H9 (cell line): Measurements from ENCODE around the gene RNASE8. TPM values are rescaled to one million over a fixed set of nuclear protein-coding genes. Genes with fewer than 3 reads are reported as not detected.
A peak's percentile ranks its signal among the peaks of the same experiment; 100 is the strongest.

Experiments
- DNase-seq: peaks from one replicate; pipeline ENCODE4 v3.0.0-alpha.2; 2017
- H2AFZ ChIP-seq: one replicate; pipeline ENCODE4 v1.6.1; 2013; ENCODE audit warnings: mild to moderate bottlenecking, low read length, control low read depth, moderate library complexity
- H2AK5ac ChIP-seq: 2 replicates; pipeline ENCODE4 v1.6.1; 2013; ENCODE audit warnings: low read length, control low read depth, mixed read lengths; ENCODE audit not compliant: insufficient read length
- H2BK120ac ChIP-seq: one replicate; pipeline ENCODE4 v1.6.1; 2013; ENCODE audit warnings: low read depth, mild to moderate bottlenecking, low read length, control low read depth, inconsistent platforms; ENCODE audit not compliant: poor library complexity, severe bottlenecking
- H2BK12ac ChIP-seq: 2 replicates; pipeline ENCODE4 v1.6.1; 2013; ENCODE audit warnings: low read length, control low read depth, mixed read lengths, low read depth; ENCODE audit not compliant: insufficient read length
- H2BK15ac ChIP-seq: 2 replicates; pipeline ENCODE4 v1.6.1; 2013; ENCODE audit warnings: low read depth, low read length, control low read depth
- H2BK20ac ChIP-seq: one replicate; pipeline ENCODE4 v1.6.1; 2013; ENCODE audit warnings: low read depth, mild to moderate bottlenecking, low read length, control low read depth, inconsistent platforms; ENCODE audit not compliant: poor library complexity, severe bottlenecking
- H2BK5ac ChIP-seq: 2 replicates; pipeline ENCODE4 v1.6.1; 2013; ENCODE audit warnings: low read length, control low read depth, mixed read lengths; ENCODE audit not compliant: insufficient read length
- H3K14ac ChIP-seq: 2 replicates; pipeline ENCODE4 v1.6.1; 2013; ENCODE audit warnings: low read length, control low read depth; ENCODE audit not compliant: insufficient read depth
- H3K18ac ChIP-seq: 2 replicates; pipeline ENCODE4 v1.6.1; 2013; ENCODE audit warnings: low read depth, mild to moderate bottlenecking, mixed read lengths, low read length, control low read depth; ENCODE audit not compliant: insufficient read length
- H3K23ac ChIP-seq: 2 replicates; pipeline ENCODE4 v1.6.1; 2013; ENCODE audit warnings: low read length, control low read depth, mixed read lengths, low read depth; ENCODE audit not compliant: insufficient read length
- H3K23me2 ChIP-seq: 2 replicates; pipeline ENCODE4 v1.6.1; 2013; ENCODE audit warnings: low read depth, mild to moderate bottlenecking, mixed read lengths, low read length, control low read depth; ENCODE audit not compliant: insufficient read length, poor library complexity, severe bottlenecking
- H3K27ac ChIP-seq: 2 replicates; pipeline ENCODE4 v1.5.1; 2013; ENCODE audit warnings: low read length, control low read depth, mixed read lengths, low read depth; ENCODE audit not compliant: insufficient read length
- H3K27me3 ChIP-seq: 2 replicates; pipeline ENCODE4 v1.6.1; 2013; ENCODE audit warnings: low read length, control low read depth, inconsistent platforms; ENCODE audit not compliant: insufficient read depth
- H3K4ac ChIP-seq: 2 replicates; pipeline ENCODE4 v1.6.1; 2013; ENCODE audit warnings: low read depth, mild to moderate bottlenecking, control low read depth, inconsistent platforms, low read length, moderate library complexity
- H3K4me1 ChIP-seq: 2 replicates; pipeline ENCODE4 v1.6.1; 2013; ENCODE audit warnings: low read length, control low read depth, inconsistent platforms; ENCODE audit not compliant: insufficient read depth
- H3K4me2 ChIP-seq: 2 replicates; pipeline ENCODE4 v1.6.1; 2013; ENCODE audit warnings: low read length, control low read depth, mixed read lengths; ENCODE audit not compliant: insufficient read length, insufficient read depth
- H3K56ac ChIP-seq: 2 replicates; pipeline ENCODE4 v1.6.1; 2013; ENCODE audit warnings: low read depth, mild to moderate bottlenecking, mixed read lengths, low read length, control low read depth; ENCODE audit not compliant: insufficient read length
- H3K79me1 ChIP-seq: 2 replicates; pipeline ENCODE4 v1.6.1; 2013; ENCODE audit warnings: low read depth, mild to moderate bottlenecking, moderate library complexity, low read length, control low read depth, inconsistent platforms; ENCODE audit not compliant: insufficient read depth, poor library complexity, severe bottlenecking
- H3K79me2 ChIP-seq: 2 replicates; pipeline ENCODE4 v1.6.1; 2013; ENCODE audit warnings: low read length, control low read depth, inconsistent platforms; ENCODE audit not compliant: insufficient read depth
- H3K9ac ChIP-seq: 2 replicates; pipeline ENCODE4 v1.6.1; 2013; ENCODE audit warnings: low read length, control low read depth, mixed read lengths; ENCODE audit not compliant: insufficient read length; ENCODE audit errors: extremely low read depth
- H3K9me3 ChIP-seq: one replicate; pipeline ENCODE4 v1.6.1; 2013; ENCODE audit warnings: low read depth, low read length, inconsistent platforms; ENCODE audit not compliant: control insufficient read depth
- H3T11ph ChIP-seq: one replicate; pipeline ENCODE4 v1.6.1; 2013; ENCODE audit warnings: mild to moderate bottlenecking, low read length, control low read depth, inconsistent platforms
- H4K20me1 ChIP-seq: one replicate; pipeline ENCODE4 v1.6.1; 2013; ENCODE audit not compliant: control insufficient read depth, insufficient read length, insufficient read depth
- H4K5ac ChIP-seq: 2 replicates; pipeline ENCODE4 v1.6.1; 2013; ENCODE audit warnings: low read depth, mild to moderate bottlenecking, mixed read lengths, low read length, control low read depth; ENCODE audit not compliant: insufficient read length
- H4K8ac ChIP-seq: replicated peaks from 2 replicates; pipeline ENCODE4 v1.6.1; 2013; ENCODE audit warnings: low read length, control low read depth, mixed read lengths, low read depth; ENCODE audit not compliant: insufficient read length
- H4K91ac ChIP-seq: 2 replicates; pipeline ENCODE4 v1.6.1; 2013; ENCODE audit warnings: low read depth, mild to moderate bottlenecking, moderate library complexity, mixed read lengths, low read length, control low read depth; ENCODE audit not compliant: insufficient read length
- H3K27ac Mint-ChIP-seq, 3 experiments: 2 replicates in 2 of 3; 3 replicates in 1 of 3; pipeline ENCODE4 v1.8.0; 2020 to 2021; ENCODE audit warnings: mixed read lengths in 3 of 3, mild to moderate bottlenecking in 1 of 3, moderate library complexity in 1 of 3
- H3K27me3 Mint-ChIP-seq: 2 replicates; pipeline ENCODE4 v1.8.0; 2021; ENCODE audit warnings: low read depth, mild to moderate bottlenecking, moderate library complexity, mixed read lengths
- H3K36me3 Mint-ChIP-seq, 3 experiments: 2 replicates in 2 of 3; 3 replicates in 1 of 3; pipeline ENCODE4 v1.8.0; 2020 to 2021; ENCODE audit warnings: low read depth in 3 of 3, mixed read lengths in 3 of 3; ENCODE audit not compliant: insufficient read depth in 1 of 3
- H3K4me1 Mint-ChIP-seq, 2 experiments: 2 replicates each; pipeline ENCODE4 v1.8.0; 2020; ENCODE audit warnings: mixed read lengths in 2 of 2
- H3K4me3 Mint-ChIP-seq, 2 experiments: 2 replicates in 1 of 2; 3 replicates in 1 of 2; pipeline ENCODE4 v1.8.0; 2020 to 2021; ENCODE audit warnings: mild to moderate bottlenecking in 2 of 2, mixed read lengths in 2 of 2, moderate library complexity in 1 of 2
- H3K9me3 Mint-ChIP-seq, 2 experiments: 2 replicates in 1 of 2; 3 replicates in 1 of 2; pipeline ENCODE4 v1.8.0; 2020; ENCODE audit warnings: mild to moderate bottlenecking in 2 of 2, mixed read lengths in 2 of 2, moderate library complexity in 1 of 2
- CTCF ChIP-seq: fragments of 200-600 bp; sonication (generic); conservative IDR thresholded peaks from 3 replicates; pipeline ENCODE4 v1.8.0; 2021; ENCODE audit warnings: antibody characterized with exemption, mild to moderate bottlenecking
- WGBS: extraction: QIAGEN DNeasy Blood & Tissue Kit; methylation state at CpG from one replicate; pipeline ENCODE4 v1.1.7; 2013; ENCODE audit warnings: missing lambda C conversion rate, low lambda C conversion rate, mixed read lengths; ENCODE audit not compliant: insufficient read length; ENCODE audit errors: extremely low coverage; 5-methylcytosine and 5-hydroxymethylcytosine counted together
- total RNA-seq: library from RNA; stranded (reverse); gene quantifications from 2 replicates; pipeline ENCODE4 v1.2.1, GENCODE V29; 2021

The RNASE8 gene
- total RNA-seq, 1 experiment from 2014 or later = not detected

DNA sequence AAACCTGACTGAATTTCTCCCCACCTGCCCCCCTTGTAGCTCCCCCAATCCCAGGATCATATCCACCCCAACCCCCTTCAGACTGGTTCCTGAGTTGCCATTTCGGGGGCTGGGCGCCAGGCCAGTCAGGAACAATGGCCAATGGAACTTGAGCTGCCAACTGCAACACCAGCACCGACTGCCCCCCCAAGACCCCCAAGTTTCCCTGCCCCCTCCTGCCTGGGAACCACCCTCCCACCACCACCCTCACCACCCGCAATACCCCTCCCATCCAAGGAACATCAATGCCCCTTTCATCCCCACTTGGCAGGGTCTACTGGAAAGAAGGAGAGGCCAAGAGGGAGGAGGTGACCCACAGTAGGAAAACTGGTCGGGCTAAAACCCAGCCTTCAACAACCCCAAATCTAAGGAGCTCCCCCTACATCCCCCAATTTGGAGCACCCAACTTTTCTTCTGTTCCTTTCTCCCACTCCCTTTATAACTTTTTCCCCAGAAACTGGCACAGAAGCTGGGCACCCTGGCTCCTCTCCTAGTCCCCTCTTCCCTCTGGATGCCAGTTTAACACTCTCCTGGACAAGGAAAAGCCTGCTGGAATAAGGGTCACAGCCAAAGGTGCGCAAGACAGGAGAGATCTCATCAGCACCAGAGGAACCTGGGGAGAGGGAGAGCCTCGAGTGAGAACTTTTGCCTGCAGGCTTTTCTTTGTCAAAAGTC, 31.2 kb upstream of the RNASE8 start:
- no peak overlapping the region for H3K9ac ChIP-seq
- H4K8ac ChIP-seq = no peak overlapping the region
- H2BK15ac ChIP-seq = no peak overlapping the region
- H4K91ac ChIP-seq = no peak overlapping the region
- H2AK5ac ChIP-seq = no peak overlapping the region
- H3T11ph ChIP-seq = no peak overlapping the region
- no peaks in the 10 kb centered on the region for H3K9me3 ChIP-seq
- no peak overlapping the region for H4K5ac ChIP-seq
- no peak overlapping the region for H3K4ac ChIP-seq
- no peak overlapping the region for H3K23ac ChIP-seq
- no peaks in the 10 kb centered on the region for H3K9me3 Mint-ChIP-seq
- H2BK120ac ChIP-seq = no peak overlapping the region
- H3K4me1 Mint-ChIP-seq = peaks cover 35 to 41% of the 10 kb centered on the region in 2 experiments
- peaks cover 4% of the 10 kb centered on the region; the same call in 1 of the 2 replicates for H3K4me1 ChIP-seq
- H3K18ac ChIP-seq = peak overlapping the region; percentile 24
- no peak for TF ChIP-seq CTCF
- no peaks in the 10 kb centered on the region for H4K20me1 ChIP-seq
- no CpG with 5 or more reads among the region's 7 CpGs for WGBS
- no peak overlapping the region for H2AFZ ChIP-seq
- DNase-seq = no peak
- H3K79me2 ChIP-seq = no peaks in the 10 kb centered on the region
- no peak overlapping the region for H2BK5ac ChIP-seq
- peaks cover 2 to 6% (median 3%) of the 10 kb centered on the region in 3 experiments; a peak in 3 of 7 replicates for H3K36me3 Mint-ChIP-seq
- H3K56ac ChIP-seq = no peak overlapping the region
- H3K27ac ChIP-seq = no peak overlapping the region
- H3K27me3 Mint-ChIP-seq = peaks cover 65% of the 10 kb centered on the region
- peak overlapping the region; percentile 76 for H3K4me2 ChIP-seq
- H2BK20ac ChIP-seq = no peak overlapping the region
- peak overlapping the region in 1 of 3 experiments; percentile 93; a peak in 3 of 7 replicates for H3K27ac Mint-ChIP-seq
- H3K79me1 ChIP-seq = no peaks in the 10 kb centered on the region
- H2BK12ac ChIP-seq = no peak overlapping the region
- H3K4me3 Mint-ChIP-seq = peak overlapping the region; percentile 81 to 96
- peaks cover 12% of the 10 kb centered on the region for H3K23me2 ChIP-seq
- H3K27me3 ChIP-seq = peaks cover 8% of the 10 kb centered on the region; the same call in 1 of the 2 replicates
- peak overlapping the region; percentile 48; the same call in 1 of the 2 replicates for H3K14ac ChIP-seq
